Superior temporal gyrus (tissue), 1 donor: Measurements from ENCODE around the gene EPS8L1.

ENCODE experiments used
- DNase-seq: peaks from one replicate; pipeline ENCODE4 v3.0.0-alpha.2; 2016; ENCODE audit errors: extremely low spot score

The EPS8L1 gene

GRCh38 chr19:55080121-55080967 is 4.7 kb downstream of the EPS8L1 start:
- DNase-seq: no peak

GRCh38 chr19:55080968-55081769 is 5.5 kb downstream of the EPS8L1 start:
- no peak for DNase-seq

- DNase-seq: no peak
Measured at GRCh38 chr19:55081770-55082019, 6.0 kb downstream of the EPS8L1 start.

- DNase-seq: no peak
Measured at GRCh38 chr19:55082020-55082851, 6.6 kb downstream of the EPS8L1 start.

- DNase-seq: no peak
Measured at GRCh38 chr19:55083004-55083850, 7.6 kb downstream of the EPS8L1 start.

- no peak for DNase-seq
Measured at GRCh38 chr19:55084416-55084815, 8.7 kb downstream of the EPS8L1 start.

- DNase-seq: no peak
Measured at GRCh38 chr19:55085923-55086715, 10.4 kb downstream of the EPS8L1 start.

GRCh38 chr19:55086730-55087541 is 11.3 kb downstream of the EPS8L1 start:
- DNase-seq: peak; percentile 76

GRCh38 chr19:55087542-55087901 is 11.9 kb downstream of the EPS8L1 start:
- DNase-seq: no peak

- no peak for DNase-seq
Measured at GRCh38 chr19:55088021-55088451, 12.4 kb downstream of the EPS8L1 start.

GRCh38 chr19:55088543-55089341 is 13.1 kb downstream of the EPS8L1 start:
- peak; percentile 79 for DNase-seq

GRCh38 chr19:55089342-55089944 is 13.8 kb downstream of the EPS8L1 start:
- DNase-seq: no peak

- no peak for DNase-seq
Measured at GRCh38 chr19:55090564-55090963, 14.9 kb downstream of the EPS8L1 start.

GRCh38 chr19:55091126-55091910 is 15.6 kb downstream of the EPS8L1 start:
- DNase-seq: no peak

GRCh38 chr19:55091955-55092354 is 16.3 kb downstream of the EPS8L1 start:
- DNase-seq: no peak

- no peak for DNase-seq
Measured at GRCh38 chr19:55092423-55093318, 17.0 kb downstream of the EPS8L1 start.
